GM21786 (cell line): ENCODE data around the gene HMCN2.
"Not testable (repeated sequence)": the region's sequence is repeated elsewhere in the genome, so short reads cannot be mapped to it uniquely, and the experiment has no call there.

Experiments
- ATAC-seq: cut with Tn5 transposase; IDR thresholded peaks from one replicate; pipeline ENCODE4 v1.9.1; 2021; ENCODE audit not compliant: unreplicated experiment

Gene HMCN2

GRCh38 chr9:130262771-130263170 is 2.8 kb upstream of the HMCN2 start:
- no peak for ATAC-seq

DNA sequence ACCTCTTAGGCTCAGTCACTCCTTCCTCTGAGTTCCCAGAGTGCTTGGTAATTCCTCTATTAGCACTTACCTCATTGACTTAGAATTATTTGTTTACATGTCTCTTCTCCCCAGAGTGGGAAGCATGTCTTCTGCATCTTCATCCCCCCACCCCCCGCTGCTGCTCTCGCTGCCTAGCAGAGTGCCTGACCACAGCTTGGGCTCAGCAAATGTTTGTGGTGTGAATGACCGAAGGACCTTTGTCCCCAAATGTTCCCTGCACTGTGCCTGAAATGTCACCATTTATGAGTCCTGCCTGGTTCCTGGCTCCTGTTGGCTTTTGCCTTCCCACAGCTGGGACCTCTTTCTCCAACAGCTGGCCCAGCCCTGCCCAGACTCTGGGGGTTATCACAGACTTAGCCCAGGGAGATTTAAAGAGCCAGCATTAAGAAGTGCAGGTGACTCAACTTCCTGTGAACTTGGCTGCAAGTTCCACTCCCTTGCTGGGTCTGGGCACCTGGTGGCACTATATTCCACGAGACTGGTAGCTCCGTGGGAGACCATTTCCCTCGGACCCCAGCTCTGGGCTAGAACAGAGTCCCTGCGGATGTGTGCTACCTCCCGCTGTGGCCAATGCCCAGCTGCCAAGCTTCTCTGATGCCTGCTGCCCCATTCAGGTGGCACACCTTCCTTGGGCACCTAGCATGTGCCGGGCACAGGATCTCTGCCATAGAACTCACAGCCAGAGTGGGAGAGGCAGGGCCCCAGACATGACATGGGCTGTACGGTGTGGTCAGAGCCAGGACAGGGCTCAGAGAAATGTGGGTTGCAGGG is 1.8 kb upstream of the HMCN2 start:
- ATAC-seq, result no peak

- no peak for ATAC-seq
Measured at GRCh38 chr9:130264414-130265350, 878 bp upstream of the HMCN2 start.

DNA sequence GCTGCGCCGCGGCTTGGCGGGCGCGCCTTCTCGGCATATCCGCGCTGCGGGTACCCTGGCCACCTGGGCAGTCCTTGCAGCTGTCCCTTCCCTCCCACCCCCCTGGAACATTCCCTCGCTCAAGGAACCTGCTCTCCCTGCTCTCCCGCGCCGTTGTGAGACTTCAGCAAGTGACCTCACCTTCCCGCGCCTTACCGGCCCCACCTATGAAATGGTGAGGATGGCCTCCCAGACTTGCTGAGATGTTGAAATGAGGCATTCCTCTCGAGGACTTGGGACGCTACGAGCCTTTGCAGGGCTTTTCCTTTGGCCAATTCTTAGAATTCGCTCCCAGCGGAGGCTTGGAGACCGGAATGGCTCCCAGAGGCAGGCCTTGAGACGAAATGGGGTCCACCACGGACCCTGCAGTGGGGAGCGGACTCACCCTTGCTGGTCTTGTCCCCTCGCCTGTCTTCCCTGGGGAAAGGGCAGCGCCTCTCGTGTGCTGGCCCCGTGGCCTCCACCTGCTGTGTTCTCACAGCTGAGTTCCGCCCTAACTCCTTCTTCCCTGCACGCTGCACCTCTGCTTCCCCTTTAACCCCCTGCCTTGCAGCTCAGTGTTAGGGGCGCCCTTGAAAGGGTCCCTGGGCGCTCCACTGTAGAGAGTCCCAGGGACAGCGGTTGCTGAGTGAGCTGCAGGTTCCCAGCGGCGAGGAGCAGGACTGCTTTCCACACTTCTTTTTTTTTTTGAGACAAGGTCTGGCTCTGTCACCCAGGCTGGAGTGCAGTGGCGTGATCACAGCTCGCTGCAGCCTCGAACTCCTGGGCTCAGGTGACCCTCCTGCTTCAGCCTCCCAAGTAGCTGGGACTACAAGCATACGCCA is 907 bp downstream of the HMCN2 start:
- ATAC-seq, result no peak

DNA sequence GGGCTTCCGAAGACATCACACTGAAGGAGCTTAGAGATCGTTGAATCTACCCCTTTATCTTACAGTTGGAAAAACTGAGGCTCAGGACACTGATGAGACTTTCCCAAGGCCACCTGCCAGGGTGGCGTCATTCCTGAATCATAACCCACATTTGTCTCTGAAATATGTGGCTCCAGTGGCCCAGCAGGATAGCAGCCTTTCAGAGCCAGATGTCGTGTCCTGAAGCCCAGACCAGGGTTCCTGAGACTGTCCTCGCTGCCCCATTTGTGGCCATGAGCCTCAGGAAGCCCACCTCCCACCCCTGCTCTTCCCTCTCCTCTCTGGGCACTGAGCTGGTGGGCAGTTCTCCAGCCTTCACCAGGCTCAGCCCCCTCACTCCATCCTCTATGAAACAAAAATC is 2.4 kb downstream of the HMCN2 start:
- ATAC-seq, result no peak

GRCh38 chr9:130268521-130269211 is 3.1 kb downstream of the HMCN2 start:
- ATAC-seq, result no peak

GRCh38 chr9:130271473-130271872 is 5.9 kb downstream of the HMCN2 start:
- ATAC-seq, result no peak

- no peak for ATAC-seq
Measured at GRCh38 chr9:130275156-130275555, 9.6 kb downstream of the HMCN2 start.

GRCh38 chr9:130276121-130276520 is 10.6 kb downstream of the HMCN2 start:
- ATAC-seq, result no peak

DNA sequence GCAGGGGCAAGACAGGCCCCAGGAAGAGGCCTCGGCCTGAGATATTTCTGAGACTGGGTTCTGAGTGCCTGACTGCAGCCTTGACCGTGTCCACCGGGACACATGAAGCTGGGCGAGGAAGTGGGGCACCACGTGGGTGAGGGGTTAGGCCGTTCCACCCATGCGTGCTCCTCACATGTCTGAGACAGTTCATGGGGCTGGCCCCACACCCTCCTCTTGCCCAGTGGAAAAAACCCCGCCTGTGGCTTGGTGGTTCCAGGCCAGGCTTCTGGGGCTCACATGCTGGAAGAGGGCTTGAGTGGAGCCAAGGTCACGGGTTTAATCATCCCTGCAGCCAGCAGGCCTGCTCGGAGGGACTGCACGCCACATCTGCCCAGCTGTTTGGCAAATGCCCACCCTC is 11.4 kb downstream of the HMCN2 start:
- no peak for ATAC-seq

- ATAC-seq, result not testable (repeated sequence)
Measured at GRCh38 chr9:130277525-130277924, 12.0 kb downstream of the HMCN2 start.

- ATAC-seq, result no peak
Measured at GRCh38 chr9:130283539-130284248, 18.1 kb downstream of the HMCN2 start.

- no peak for ATAC-seq
Measured at GRCh38 chr9:130284249-130284625, 18.7 kb downstream of the HMCN2 start.

DNA sequence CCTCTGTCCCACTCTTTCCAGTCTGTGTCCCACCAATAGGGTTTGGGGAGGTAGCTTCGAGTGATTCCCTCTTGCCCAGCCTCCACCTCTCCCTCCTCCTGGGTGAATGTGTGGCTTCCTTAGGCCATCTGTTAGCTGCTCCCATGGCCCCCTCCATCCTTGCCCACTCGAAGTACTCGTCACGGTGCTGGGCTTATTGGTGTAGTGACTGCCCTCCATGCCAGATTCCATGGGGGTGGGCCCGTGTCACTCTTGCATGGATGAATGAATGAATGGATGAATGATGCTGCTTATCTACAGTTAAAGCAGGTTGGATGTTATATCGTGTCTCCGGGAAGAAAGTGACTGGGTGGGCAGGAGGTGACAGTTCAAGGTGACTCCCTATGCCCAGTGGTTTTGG is 19.1 kb downstream of the HMCN2 start:
- ATAC-seq, result no peak

GRCh38 chr9:130285271-130285670 is 19.7 kb downstream of the HMCN2 start:
- ATAC-seq, result no peak

DNA sequence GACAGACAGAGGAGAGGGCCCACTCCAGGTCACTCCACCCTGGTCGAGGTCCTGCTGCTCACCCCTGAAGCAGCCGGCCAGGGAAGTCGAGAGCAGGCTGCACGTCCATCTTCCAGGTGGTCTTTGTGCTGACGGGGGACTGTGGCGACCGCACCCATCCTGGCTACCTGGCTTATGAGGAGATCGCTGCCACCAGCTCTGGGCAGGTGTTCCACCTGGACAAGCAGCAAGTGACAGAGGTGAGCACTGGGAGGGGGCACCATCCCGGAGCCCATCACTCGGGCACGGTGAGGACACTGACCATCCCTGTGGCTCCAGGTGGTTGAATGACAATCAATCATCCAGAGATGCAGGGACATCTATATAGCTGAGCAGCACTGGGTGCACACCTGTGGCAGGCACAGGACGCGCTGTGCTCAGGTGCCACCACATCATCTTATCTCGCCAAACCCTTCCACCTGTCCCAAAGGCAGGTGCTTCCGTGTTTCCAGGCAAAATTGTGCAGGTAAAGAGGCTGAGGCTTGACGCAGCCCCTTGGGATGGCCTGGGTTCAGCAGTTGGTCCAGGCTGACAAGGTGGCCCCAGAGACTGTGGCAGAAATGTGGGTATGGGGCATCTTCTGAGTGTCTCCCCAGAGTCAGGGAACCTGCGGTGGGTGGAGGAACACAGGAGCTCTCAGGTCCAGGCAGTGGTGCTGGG is 20.7 kb downstream of the HMCN2 start:
- no peak for ATAC-seq

- ATAC-seq, result no peak
Measured at GRCh38 chr9:130286781-130287428, 21.3 kb downstream of the HMCN2 start.

DNA sequence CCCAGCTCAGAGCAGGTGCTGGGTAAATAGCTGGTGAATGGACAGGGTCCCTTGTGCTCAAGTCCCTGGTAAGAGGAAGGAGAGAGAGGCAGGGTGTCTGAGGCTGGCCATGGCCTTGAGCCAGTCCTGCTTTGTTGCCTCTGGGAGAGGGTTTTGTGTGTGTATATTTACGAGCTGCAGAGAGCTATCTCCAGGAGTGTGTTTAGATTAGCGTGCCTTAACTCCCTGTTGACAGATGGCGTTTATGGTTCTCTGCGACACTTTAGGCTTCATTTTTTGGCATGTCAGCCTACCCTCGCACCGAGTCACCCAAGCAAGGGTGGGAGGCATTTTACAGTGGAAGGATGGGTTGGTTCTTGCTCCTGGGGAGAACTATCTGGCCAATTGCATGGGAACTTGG is 22.2 kb downstream of the HMCN2 start:
- no peak for ATAC-seq

DNA sequence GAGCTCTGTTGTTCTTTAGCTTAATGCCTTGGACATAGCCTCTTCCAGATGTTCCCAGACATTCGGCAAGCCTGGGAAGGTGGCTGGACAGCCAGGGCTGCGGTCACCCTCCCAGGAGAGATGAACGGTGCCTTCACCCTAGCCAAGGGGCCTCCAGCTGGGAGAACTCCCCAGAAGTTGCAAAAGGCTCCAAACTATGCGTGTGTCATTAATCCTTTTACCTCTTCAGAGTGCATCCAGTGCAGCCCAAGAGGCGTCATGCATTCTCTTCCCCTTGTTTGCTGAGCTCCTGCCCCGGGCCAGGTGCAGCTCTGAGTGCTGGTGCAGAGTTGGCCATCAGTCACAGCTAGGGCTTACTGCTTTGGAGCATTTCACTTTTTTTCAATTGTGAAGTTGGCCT is 22.8 kb downstream of the HMCN2 start:
- ATAC-seq, result no peak
